Activated CD4-positive, alpha-beta T cell treated with anti-CD3 and anti-CD28 coated beads, Interleukin-10, Interleukin-2, amounts not matched to agents 100 ng/mL and 50 ng/mL, durations not matched to agents 16 hours and 8 hours (primary cell): Measurements from ENCODE around the gene ZNF697.
"Not testable (repeated sequence)": the region's sequence is repeated elsewhere in the genome, so short reads cannot be mapped to it uniquely, and the experiment has no call there.

Source experiments
- DNase-seq: peaks from one replicate; pipeline ENCODE4 v3.0.0-alpha.2; 2020

Gene ZNF697

GRCh38 chr1:119626841-119627240, 21.2 kb downstream of the ZNF697 start:
- DNase-seq, result no peak

GRCh38 chr1:119626011-119626545, 22.0 kb downstream of the ZNF697 start:
- no peak for DNase-seq

- no peak for DNase-seq
Measured at GRCh38 chr1:119623678-119624077, 24.4 kb downstream of the ZNF697 start.

GRCh38 chr1:119623193-119623515, 24.9 kb downstream of the ZNF697 start:
- DNase-seq, result no peak

- DNase-seq, result no peak
Measured at GRCh38 chr1:119622311-119623192, 25.5 kb downstream of the ZNF697 start.

GRCh38 chr1:119621705-119622104, 26.4 kb downstream of the ZNF697 start:
- DNase-seq, result no peak

- DNase-seq, result no peak
Measured at GRCh38 chr1:119617751-119618691, 30.0 kb downstream of the ZNF697 start.

GRCh38 chr1:119616748-119617147, 31.3 kb downstream of the ZNF697 start:
- DNase-seq, result not testable (repeated sequence)

GRCh38 chr1:119615100-119615499, 33.0 kb downstream of the ZNF697 start:
- not testable (repeated sequence) for DNase-seq

GRCh38 chr1:119613769-119614720, 34.0 kb downstream of the ZNF697 start:
- peak; percentile 80 for DNase-seq

GRCh38 chr1:119611701-119612113, 36.4 kb downstream of the ZNF697 start:
- DNase-seq, result peak; percentile 77

GRCh38 chr1:119608816-119609215, 39.2 kb downstream of the ZNF697 start:
- DNase-seq, result not testable (repeated sequence)

GRCh38 chr1:119607087-119607807, 40.8 kb downstream of the ZNF697 start:
- not testable (repeated sequence) for DNase-seq

- no peak for DNase-seq
Measured at GRCh38 chr1:119606394-119606793, 41.7 kb downstream of the ZNF697 start.

- DNase-seq, result no peak
Measured at GRCh38 chr1:119605686-119606085, 42.4 kb downstream of the ZNF697 start.

- not testable (repeated sequence) for DNase-seq
Measured at GRCh38 chr1:119605080-119605479, 43.0 kb downstream of the ZNF697 start.

GRCh38 chr1:119603695-119604094, 44.4 kb downstream of the ZNF697 start:
- no peak for DNase-seq

GRCh38 chr1:119603241-119603640, 44.8 kb downstream of the ZNF697 start:
- DNase-seq, result not testable (repeated sequence)

- not testable (repeated sequence) for DNase-seq
Measured at GRCh38 chr1:119602789-119603188, 45.3 kb downstream of the ZNF697 start.

GRCh38 chr1:119602169-119602568, 45.9 kb downstream of the ZNF697 start:
- no peak for DNase-seq

GRCh38 chr1:119600976-119601375, 47.1 kb downstream of the ZNF697 start:
- no peak for DNase-seq
